CD4-positive, CD25-positive, alpha-beta regulatory T cell (primary cell): ENCODE measurements around the gene MFN1. TPM values are rescaled to one million over a fixed set of nuclear protein-coding genes. Genes with fewer than 3 reads are reported as not detected.

Experiments
- ATAC-seq, 2 donors: fragments of 150-1000 bp; cut with Tn5 transposase; one replicate each; pipeline ENCODE4 v1.10.0; 2021; ENCODE audit warnings: low read depth in 2 of 2, moderate number of reproducible peaks in 2 of 2, moderate library complexity in 1 of 2
- DNase-seq, 3 donors: peaks; one replicate each; pipeline versions ENCODE4 v3.0.0 to v3.0.0-alpha.2; 2012 to 2022; ENCODE audit warnings: mixed read lengths in 1 of 3
- H3K27ac ChIP-seq: one replicate; pipeline ENCODE4 v1.7.0; 2013; ENCODE audit warnings: mild to moderate bottlenecking, low read length; ENCODE audit not compliant: insufficient read depth, poor library complexity, severe bottlenecking
- H3K27me3 ChIP-seq: one replicate; pipeline ENCODE4 v1.7.0; 2013; ENCODE audit warnings: low read length; ENCODE audit not compliant: control insufficient read depth, insufficient read depth
- H3K36me3 ChIP-seq: one replicate; pipeline ENCODE4 v1.7.0; 2013; ENCODE audit warnings: mild to moderate bottlenecking, low read length, moderate library complexity; ENCODE audit not compliant: control insufficient read depth, insufficient read depth
- H3K4me1 ChIP-seq: 2 replicates; pipeline ENCODE4 v1.7.0; 2013; ENCODE audit warnings: mild to moderate bottlenecking, low read length; ENCODE audit not compliant: insufficient read depth, control insufficient read depth, poor library complexity, severe bottlenecking
- H3K4me3 ChIP-seq: one replicate; pipeline ENCODE4 v1.7.0; 2013; ENCODE audit warnings: low read depth, mild to moderate bottlenecking, low read length, moderate library complexity
- H3K9me3 ChIP-seq, 2 experiments: 1 replicate in 1 of 2; 2 replicates in 1 of 2; pipeline ENCODE4 v1.7.0; 2013; ENCODE audit warnings: low read length in 2 of 2, mild to moderate bottlenecking in 1 of 2, moderate library complexity in 1 of 2; ENCODE audit not compliant: control insufficient read depth in 2 of 2
- H3K27ac Mint-ChIP-seq, 3 donors: one replicate each; pipeline ENCODE4 v1.8.0; 2020 to 2022; ENCODE audit warnings: mild to moderate bottlenecking in 3 of 3, mixed read lengths in 3 of 3, moderate library complexity in 2 of 3
- H3K27me3 Mint-ChIP-seq: one replicate; pipeline ENCODE4 v1.8.0; 2022; ENCODE audit warnings: mild to moderate bottlenecking, mixed read lengths
- H3K36me3 Mint-ChIP-seq: one replicate; pipeline ENCODE4 v1.8.0; 2020; ENCODE audit warnings: mixed read lengths
- H3K4me1 Mint-ChIP-seq, 4 donors: one replicate each; pipeline ENCODE4 v1.8.0; 2020 to 2022; ENCODE audit warnings: mixed read lengths in 4 of 4, mild to moderate bottlenecking in 1 of 4
- H3K4me3 Mint-ChIP-seq, 4 donors: one replicate each; pipeline ENCODE4 v1.8.0; 2020 to 2022; ENCODE audit warnings: mild to moderate bottlenecking in 4 of 4, mixed read lengths in 4 of 4, moderate library complexity in 3 of 4
- H3K9me3 Mint-ChIP-seq, 7 donors: one replicate each; pipeline ENCODE4 v1.8.0; 2020 to 2022; ENCODE audit warnings: mixed read lengths in 7 of 7, mild to moderate bottlenecking in 3 of 7, moderate library complexity in 2 of 7
- polyA plus RNA-seq, 4 donors: library from polyadenylated mRNA; unstranded; fragments of 300-500 nt; fragmentation: Illumina TruSeq; gene quantifications; one replicate each; pipeline ENCODE4 v1.2.3, GENCODE V29; 2021
- total RNA-seq: library from RNA; stranded (reverse); gene quantifications from one replicate; pipeline ENCODE4 v1.2.3, GENCODE V29; 2022

The MFN1 gene
- 45.6 TPM for total RNA-seq
- 10 to 100 TPM; 10.5 to 14.2 (median 10.7) TPM for polyA plus RNA-seq

DNA sequence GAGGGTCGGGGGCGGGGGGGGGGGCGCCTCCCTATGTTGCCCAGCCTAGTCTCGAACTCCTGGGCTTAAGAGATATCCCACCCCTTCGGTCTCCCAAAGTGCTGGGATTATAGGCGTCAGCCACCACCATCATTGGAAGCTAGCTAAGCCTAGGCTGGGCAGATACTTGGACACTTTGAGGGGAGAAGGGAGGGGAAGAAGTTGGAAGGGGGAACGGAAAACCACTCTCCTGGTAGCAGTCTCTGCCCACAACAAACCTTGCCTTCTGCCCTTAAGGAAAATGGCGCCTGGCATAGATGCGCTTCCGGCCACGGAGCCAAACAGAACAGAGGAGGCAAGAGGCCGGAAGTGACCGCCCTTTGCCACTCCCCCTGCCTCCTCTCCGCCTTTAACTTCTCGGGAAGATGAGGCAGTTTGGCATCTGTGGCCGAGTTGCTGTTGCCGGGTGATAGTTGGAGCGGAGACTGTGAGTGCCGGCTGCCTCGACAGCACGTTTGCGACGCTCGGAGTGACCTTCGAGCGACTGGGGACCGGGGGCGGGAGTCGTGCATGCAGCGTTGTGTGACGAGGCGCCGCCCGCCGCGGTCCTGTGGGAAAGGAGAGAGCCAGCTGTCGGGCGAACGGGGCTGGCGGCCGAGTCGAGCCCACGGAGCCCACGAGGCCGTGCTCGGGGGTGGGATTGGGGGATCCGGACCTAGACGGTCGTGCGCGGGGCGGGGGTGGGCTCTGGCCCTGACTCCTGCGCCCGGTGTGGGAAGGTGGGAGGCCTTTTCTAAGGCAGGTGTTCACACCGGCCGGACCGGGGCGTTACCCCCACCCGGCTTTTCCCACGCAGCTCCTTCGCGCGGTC is at the start of gene MFN1:
Gene MFN1 (plus strand): TSS at position 365 of the 850 bp plus-strand sequence. CDS start 1,143 bp downstream, outside the sequence.
- H3K4me3 Mint-ChIP-seq: peak within 1 kb of the TSS; percentile 97 to 99 (median 98)
- peak within 1 kb of the TSS; percentile 97 for H3K4me3 ChIP-seq
- H3K36me3 Mint-ChIP-seq: peaks cover 12% of the 10 kb centered on the region
- peak within 1 kb of the TSS; percentile 77 for H3K27ac ChIP-seq
- peak; percentile 99 to 100 for ATAC-seq
- H3K4me1 Mint-ChIP-seq: peaks cover 15 to 37% (median 20%) of the 10 kb centered on the region in 4 donors
- H3K27me3 Mint-ChIP-seq: no peaks in the 10 kb centered on the region
- H3K27me3 ChIP-seq: no peaks in the 10 kb centered on the region
- H3K9me3 Mint-ChIP-seq: no peaks in the 10 kb centered on the region
- peak; percentile 88 to 96 (median 89) for DNase-seq
- H3K9me3 ChIP-seq: no peaks in the 10 kb centered on the region
- H3K36me3 ChIP-seq: peaks cover 23% of the 10 kb centered on the region
- peaks cover 24% of the 10 kb centered on the region for H3K4me1 ChIP-seq
- H3K27ac Mint-ChIP-seq: peak within 1 kb of the TSS; percentile 93 to 99 (median 98)

DNA sequence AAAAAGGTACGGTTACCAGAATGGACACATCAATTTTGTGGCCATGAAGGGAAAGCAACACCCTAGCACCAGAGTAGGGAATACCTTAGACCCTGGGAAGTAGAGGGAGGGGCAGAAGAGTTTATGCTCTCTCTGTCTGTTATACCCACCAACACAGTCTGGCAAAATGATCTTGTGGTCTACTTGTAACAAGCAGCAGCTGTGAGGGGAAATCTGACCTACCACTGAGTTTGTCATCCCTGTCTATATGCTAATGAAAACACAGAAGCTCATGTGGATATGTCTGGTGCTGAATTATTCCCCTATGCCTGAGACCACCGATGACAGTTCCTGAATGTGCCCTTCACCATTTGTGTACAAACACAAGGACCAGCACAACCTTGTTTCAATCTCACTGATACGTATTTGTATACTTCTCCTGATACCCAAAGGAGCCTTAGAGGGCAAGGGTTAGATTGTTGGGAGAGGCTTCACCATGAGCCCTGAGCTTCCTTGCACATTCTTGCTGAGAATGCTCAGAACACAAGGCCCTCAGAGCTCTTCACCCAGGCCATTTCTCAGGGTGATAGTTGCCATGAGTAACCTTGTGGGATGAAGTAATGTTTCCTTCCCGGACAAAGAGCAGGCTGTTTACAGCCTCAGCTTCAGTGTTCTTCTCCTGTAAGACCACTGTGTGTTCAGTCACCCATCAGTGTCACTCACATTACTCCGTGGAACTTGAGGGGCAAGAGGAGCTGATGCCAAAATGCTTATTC is 49.4 kb upstream of the MFN1 start:
- Histone ChIP-seq H3K4me3 (no peak overlapping the region), H3K27me3 (peaks cover 6% of the 10 kb centered on the region), H3K9me3 (peaks cover 0 to 6% of the 10 kb centered on the region in 2 experiments), H3K4me1 (no peaks in the 10 kb centered on the region), H3K27ac (no peak overlapping the region), H3K36me3 (no peaks in the 10 kb centered on the region)
- ATAC-seq (no peak), DNase-seq (no peak)
- H3K36me3 Mint-ChIP-seq: no peaks in the 10 kb centered on the region
- H3K4me1 Mint-ChIP-seq: no peaks in the 10 kb centered on the region
- H3K27me3 Mint-ChIP-seq: peaks cover 36% of the 10 kb centered on the region
- no peak overlapping the region for H3K27ac Mint-ChIP-seq
- H3K4me3 Mint-ChIP-seq: no peak overlapping the region
- peaks cover 0 to 7% (median 0%) of the 10 kb centered on the region in 7 donors for H3K9me3 Mint-ChIP-seq

DNA sequence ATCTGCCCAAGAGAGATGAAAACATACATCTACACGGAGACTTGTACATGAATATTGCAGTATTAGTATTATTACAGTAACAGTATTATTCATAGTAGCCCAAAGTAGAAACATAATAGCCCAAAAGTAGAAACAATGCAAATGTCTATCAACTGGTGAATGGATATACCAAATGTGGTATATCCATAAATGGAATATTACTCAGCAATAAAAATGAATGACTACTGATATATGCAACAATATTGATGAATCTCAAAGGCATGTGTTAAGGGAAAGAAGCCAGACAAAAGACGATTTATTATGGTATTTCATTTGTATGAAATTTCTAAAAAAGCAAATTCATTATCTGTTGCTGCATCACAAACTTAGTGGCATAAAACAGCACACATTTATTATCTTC is 48.2 kb upstream of the MFN1 start:
- Histone ChIP-seq H3K9me3 (peaks cover 0 to 6% of the 10 kb centered on the region in 2 experiments), H3K36me3 (no peaks in the 10 kb centered on the region), H3K27ac (no peak overlapping the region), H3K4me3 (no peak overlapping the region), H3K27me3 (peaks cover 9% of the 10 kb centered on the region), H3K4me1 (no peaks in the 10 kb centered on the region)
- Mint-ChIP-seq H3K27me3 (peaks cover 39% of the 10 kb centered on the region), H3K36me3 (no peaks in the 10 kb centered on the region), H3K4me3 (no peak overlapping the region), H3K27ac (peak overlapping the region in 1 of 3 donors; percentile 3), H3K4me1 (no peaks in the 10 kb centered on the region), H3K9me3 (peaks cover 0 to 7% (median 0%) of the 10 kb centered on the region in 7 donors)
- DNase-seq (no peak), ATAC-seq (no peak)

DNA sequence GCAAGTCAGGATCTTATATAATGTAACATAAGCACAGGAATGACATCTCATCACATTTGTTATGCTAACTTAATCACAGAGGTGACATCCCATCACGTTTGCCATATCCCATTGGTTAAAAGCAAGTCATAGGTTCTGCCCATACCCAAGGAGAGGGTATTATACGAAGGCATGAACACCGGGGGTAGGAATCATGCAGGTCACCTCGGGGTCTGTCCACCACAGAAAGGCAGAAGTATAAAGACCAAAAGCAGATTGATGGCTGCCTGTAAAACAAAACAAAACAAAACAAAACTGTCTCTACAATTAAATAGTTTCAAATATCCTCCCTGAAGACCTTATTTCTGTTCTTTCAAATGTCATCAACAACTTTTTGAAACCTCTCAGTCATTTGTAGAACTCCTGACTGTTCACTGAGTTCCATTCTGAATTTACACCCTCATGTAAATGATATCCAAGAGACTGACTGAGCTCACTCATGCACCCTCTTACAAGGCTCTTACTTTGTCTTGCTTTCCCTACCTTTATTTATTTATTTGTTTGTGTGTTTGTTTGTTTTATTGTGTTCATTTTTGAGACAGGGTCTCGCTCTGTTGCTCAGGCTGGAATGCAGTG is 47.4 kb upstream of the MFN1 start:
- ATAC-seq: no peak

DNA sequence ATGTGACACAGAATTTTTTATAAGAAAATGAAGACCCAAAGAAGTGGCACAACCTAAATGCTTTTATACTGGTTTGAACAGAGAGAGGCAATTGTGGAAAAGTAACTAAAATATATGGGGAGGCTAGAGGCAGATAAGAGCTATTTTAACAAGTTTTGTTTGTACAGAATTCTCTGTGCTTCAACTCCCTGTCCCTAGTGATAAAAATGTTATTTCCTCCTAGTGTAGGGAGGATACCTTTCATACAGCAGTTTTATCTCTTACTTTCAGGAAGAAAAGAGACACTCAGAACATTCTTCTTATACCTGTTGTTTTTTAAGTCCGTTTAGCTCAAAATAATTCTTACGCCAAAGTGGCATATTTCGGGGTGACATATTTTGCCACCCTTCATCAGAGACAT is 45.9 kb upstream of the MFN1 start:
- Histone ChIP-seq H3K27me3 (peaks cover 9% of the 10 kb centered on the region), H3K4me3 (no peak overlapping the region), H3K9me3 (peaks cover 0 to 6% of the 10 kb centered on the region in 2 experiments), H3K27ac (no peak overlapping the region), H3K4me1 (no peaks in the 10 kb centered on the region), H3K36me3 (no peaks in the 10 kb centered on the region)
- Mint-ChIP-seq H3K36me3 (no peaks in the 10 kb centered on the region), H3K9me3 (peaks cover 0 to 7% (median 0%) of the 10 kb centered on the region in 7 donors), H3K27ac (no peak overlapping the region), H3K4me1 (no peaks in the 10 kb centered on the region), H3K27me3 (peaks cover 41% of the 10 kb centered on the region), H3K4me3 (no peak overlapping the region)
- DNase-seq (no peak), ATAC-seq (no peak)

More for the DNA sequence above, 47.4 kb upstream of the MFN1 start:
- Histone ChIP-seq H3K4me1 (no peaks in the 10 kb centered on the region), H3K36me3 (no peaks in the 10 kb centered on the region), H3K27me3 (peaks cover 11% of the 10 kb centered on the region), H3K4me3 (no peak overlapping the region), H3K9me3 (peaks cover 0 to 6% of the 10 kb centered on the region in 2 experiments), H3K27ac (no peak overlapping the region)
- peak overlapping the region in 1 of 3 donors; percentile 3 for H3K27ac Mint-ChIP-seq
- no peaks in the 10 kb centered on the region for H3K36me3 Mint-ChIP-seq
- no peak for DNase-seq
- H3K4me1 Mint-ChIP-seq: no peaks in the 10 kb centered on the region
- H3K9me3 Mint-ChIP-seq: peaks cover 0 to 7% (median 0%) of the 10 kb centered on the region in 7 donors
- no peak overlapping the region for H3K4me3 Mint-ChIP-seq
- H3K27me3 Mint-ChIP-seq: peaks cover 38% of the 10 kb centered on the region

DNA sequence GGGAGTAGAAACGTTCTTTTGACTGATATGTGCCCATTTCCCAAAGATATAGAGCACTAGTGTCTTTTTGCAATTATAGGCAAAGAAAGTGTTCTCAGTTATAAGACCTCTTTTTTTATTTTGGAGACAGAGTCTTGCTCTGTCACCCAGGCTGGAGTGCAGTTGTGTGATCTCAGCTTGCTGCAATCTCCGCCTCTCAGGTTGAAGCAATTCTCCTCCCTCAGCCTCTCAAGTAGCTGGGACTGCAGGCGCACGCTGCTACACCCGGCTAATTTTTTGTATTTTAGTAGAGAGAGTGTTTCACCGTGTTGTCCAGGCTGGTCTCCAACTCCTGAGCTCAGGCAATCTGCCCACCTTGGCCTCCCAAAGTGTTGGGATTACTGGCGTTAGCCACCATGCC is 45.4 kb upstream of the MFN1 start:
- H3K27ac Mint-ChIP-seq: no peak overlapping the region
- no peaks in the 10 kb centered on the region for H3K36me3 Mint-ChIP-seq
- H3K4me3 ChIP-seq: no peak overlapping the region
- H3K4me1 ChIP-seq: no peaks in the 10 kb centered on the region
- H3K9me3 Mint-ChIP-seq: peaks cover 0 to 7% (median 0%) of the 10 kb centered on the region in 7 donors
- no peak overlapping the region for H3K27ac ChIP-seq
- no peaks in the 10 kb centered on the region for H3K4me1 Mint-ChIP-seq
- peaks cover 0 to 6% of the 10 kb centered on the region in 2 experiments for H3K9me3 ChIP-seq
- no peak overlapping the region for H3K4me3 Mint-ChIP-seq
- ATAC-seq: no peak
- peaks cover 9% of the 10 kb centered on the region for H3K27me3 ChIP-seq
- H3K27me3 Mint-ChIP-seq: peaks cover 36% of the 10 kb centered on the region
- no peaks in the 10 kb centered on the region for H3K36me3 ChIP-seq
- no peak for DNase-seq

- ATAC-seq (no peak), DNase-seq (no peak)
- Mint-ChIP-seq H3K27me3 (peaks cover 25% of the 10 kb centered on the region), H3K36me3 (no peaks in the 10 kb centered on the region), H3K4me3 (no peak overlapping the region), H3K9me3 (no peaks in the 10 kb centered on the region), H3K27ac (no peak overlapping the region), H3K4me1 (no peaks in the 10 kb centered on the region)
- no peaks in the 10 kb centered on the region for H3K9me3 ChIP-seq
- no peaks in the 10 kb centered on the region for H3K36me3 ChIP-seq
- peaks cover 5% of the 10 kb centered on the region for H3K27me3 ChIP-seq
- H3K4me3 ChIP-seq: no peak overlapping the region
- no peak overlapping the region for H3K27ac ChIP-seq
- no peaks in the 10 kb centered on the region for H3K4me1 ChIP-seq
Measured at GRCh38 chr3:179304605-179305004, 42.9 kb upstream of the MFN1 start.
